ENCODE results near the gene UBAP2. TPM values are rescaled to one million over a fixed set of nuclear protein-coding genes. Genes with fewer than 3 reads are reported as not detected.

UBAP2 gene
- total RNA-seq, 1 experiment from 2014 or later: 33.4 TPM

DNA sequence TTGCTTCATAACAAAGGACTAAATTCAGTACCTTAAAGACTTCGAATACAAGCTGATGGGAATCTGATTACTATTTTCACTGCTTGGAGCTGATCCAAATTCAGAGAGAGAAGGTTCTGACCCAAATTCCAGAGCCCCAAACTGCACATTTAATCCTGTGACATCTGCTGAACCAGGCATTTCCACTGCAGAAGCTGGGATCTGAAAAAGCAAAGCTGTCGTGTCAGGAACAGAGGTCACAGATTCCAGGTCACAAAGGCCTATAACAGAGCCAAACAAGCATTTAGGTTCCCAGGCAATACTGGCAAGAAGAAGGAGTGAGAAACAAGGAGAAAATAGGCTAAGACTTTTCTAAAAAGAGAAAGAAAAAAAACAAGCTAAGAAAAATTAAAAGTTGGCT, 105.3 kb downstream of the UBAP2 start:
- Mint-ChIP-seq H3K4me1 (ENCODE audit: insufficient read depth, unreplicated experiment) (peaks cover 25% of the 10 kb centered on the region), H3K27me3 (ENCODE audit: insufficient read depth, unreplicated experiment) (no peaks in the 10 kb centered on the region), H3K9me3 (ENCODE audit: unreplicated experiment) (no peaks in the 10 kb centered on the region), H3K27ac (ENCODE audit: low read depth, unreplicated experiment) (no peak overlapping the region), H3K4me3 (ENCODE audit: unreplicated experiment) (no peak overlapping the region), H3K36me3 (ENCODE audit: insufficient read depth, unreplicated experiment) (peaks cover 67% of the 10 kb centered on the region)
- ChIA-PET POLR2A (interaction anchor here (1.0 kb wide), 1 partner anchor 10 kb away, joined by 3 read pairs; no protein-coding TSS in a partner anchor), CTCF (interaction anchor here (0.5 to 2.7 kb wide), 4 partner anchors 28 to 394 kb away, joined by 3 to 8 read pairs (median 4); no protein-coding TSS in a partner anchor)
- no TSS peak for BruUV-seq (replicated peaks)
- TF ChIP-seq, protein P1, sequence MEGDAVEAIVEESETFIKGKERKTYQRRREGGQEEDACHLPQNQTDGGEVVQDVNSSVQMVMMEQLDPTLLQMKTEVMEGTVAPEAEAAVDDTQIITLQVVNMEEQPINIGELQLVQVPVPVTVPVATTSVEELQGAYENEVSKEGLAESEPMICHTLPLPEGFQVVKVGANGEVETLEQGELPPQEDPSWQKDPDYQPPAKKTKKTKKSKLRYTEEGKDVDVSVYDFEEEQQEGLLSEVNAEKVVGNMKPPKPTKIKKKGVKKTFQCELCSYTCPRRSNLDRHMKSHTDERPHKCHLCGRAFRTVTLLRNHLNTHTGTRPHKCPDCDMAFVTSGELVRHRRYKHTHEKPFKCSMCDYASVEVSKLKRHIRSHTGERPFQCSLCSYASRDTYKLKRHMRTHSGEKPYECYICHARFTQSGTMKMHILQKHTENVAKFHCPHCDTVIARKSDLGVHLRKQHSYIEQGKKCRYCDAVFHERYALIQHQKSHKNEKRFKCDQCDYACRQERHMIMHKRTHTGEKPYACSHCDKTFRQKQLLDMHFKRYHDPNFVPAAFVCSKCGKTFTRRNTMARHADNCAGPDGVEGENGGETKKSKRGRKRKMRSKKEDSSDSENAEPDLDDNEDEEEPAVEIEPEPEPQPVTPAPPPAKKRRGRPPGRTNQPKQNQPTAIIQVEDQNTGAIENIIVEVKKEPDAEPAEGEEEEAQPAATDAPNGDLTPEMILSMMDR (IDR thresholded peaks at IDR 0.05; ENCODE audit: unreplicated experiment): no peak
- intact Hi-C loops (cut with micrococcal nuclease): no loop called here
- no peak for DNase-seq (ENCODE audit: unreplicated experiment)

DNA sequence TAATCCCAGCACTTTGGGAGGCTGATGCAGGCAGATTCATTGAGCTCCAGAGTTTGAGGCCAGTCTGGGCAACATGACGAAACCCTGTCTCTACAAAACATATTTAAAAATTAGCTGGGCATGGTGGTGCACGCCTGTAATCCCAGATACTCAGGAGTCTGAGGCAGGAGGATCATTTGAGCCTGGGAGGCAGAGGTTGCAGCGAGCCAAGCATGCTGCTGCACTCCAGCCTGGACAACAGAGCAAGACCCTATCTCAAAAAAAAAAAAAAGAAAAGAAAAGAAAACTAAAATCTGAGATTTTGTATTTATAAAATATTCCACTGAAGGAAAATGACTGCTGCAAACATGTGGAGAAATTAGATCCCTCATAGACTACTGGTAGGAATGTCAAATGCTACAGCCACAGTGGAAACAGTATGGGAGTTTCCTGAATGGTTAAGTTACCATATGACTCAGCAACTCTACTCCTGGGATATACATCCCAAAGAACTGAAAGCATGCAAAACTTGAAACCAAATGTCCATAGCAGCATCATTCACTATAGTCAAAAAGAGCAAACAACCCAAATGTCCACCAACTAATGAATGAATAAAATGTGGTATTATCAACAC, 106.1 kb downstream of the UBAP2 start:
- Mint-ChIP-seq H3K4me1 (ENCODE audit: insufficient read depth, unreplicated experiment) (peaks cover 19% of the 10 kb centered on the region), H3K27ac (ENCODE audit: low read depth, unreplicated experiment) (no peak overlapping the region), H3K4me3 (ENCODE audit: unreplicated experiment) (no peak overlapping the region), H3K9me3 (ENCODE audit: unreplicated experiment) (no peaks in the 10 kb centered on the region), H3K27me3 (ENCODE audit: insufficient read depth, unreplicated experiment) (no peaks in the 10 kb centered on the region), H3K36me3 (ENCODE audit: insufficient read depth, unreplicated experiment) (peaks cover 67% of the 10 kb centered on the region)
- peak; percentile 59 for DNase-seq (ENCODE audit: unreplicated experiment)
- CTCF ChIA-PET: interaction anchor here (0.6 to 2.7 kb wide), 4 partner anchors 36 to 956 kb away, joined by 4 to 8 read pairs (median 4); no protein-coding TSS in a partner anchor
- POLR2A ChIA-PET: no interaction called here
- no TSS peak for BruUV-seq (replicated peaks)
- intact Hi-C loops (cut with micrococcal nuclease): no loop called here
- TF ChIP-seq, protein P1 (IDR thresholded peaks at IDR 0.05; ENCODE audit: unreplicated experiment): no peak

DNA sequence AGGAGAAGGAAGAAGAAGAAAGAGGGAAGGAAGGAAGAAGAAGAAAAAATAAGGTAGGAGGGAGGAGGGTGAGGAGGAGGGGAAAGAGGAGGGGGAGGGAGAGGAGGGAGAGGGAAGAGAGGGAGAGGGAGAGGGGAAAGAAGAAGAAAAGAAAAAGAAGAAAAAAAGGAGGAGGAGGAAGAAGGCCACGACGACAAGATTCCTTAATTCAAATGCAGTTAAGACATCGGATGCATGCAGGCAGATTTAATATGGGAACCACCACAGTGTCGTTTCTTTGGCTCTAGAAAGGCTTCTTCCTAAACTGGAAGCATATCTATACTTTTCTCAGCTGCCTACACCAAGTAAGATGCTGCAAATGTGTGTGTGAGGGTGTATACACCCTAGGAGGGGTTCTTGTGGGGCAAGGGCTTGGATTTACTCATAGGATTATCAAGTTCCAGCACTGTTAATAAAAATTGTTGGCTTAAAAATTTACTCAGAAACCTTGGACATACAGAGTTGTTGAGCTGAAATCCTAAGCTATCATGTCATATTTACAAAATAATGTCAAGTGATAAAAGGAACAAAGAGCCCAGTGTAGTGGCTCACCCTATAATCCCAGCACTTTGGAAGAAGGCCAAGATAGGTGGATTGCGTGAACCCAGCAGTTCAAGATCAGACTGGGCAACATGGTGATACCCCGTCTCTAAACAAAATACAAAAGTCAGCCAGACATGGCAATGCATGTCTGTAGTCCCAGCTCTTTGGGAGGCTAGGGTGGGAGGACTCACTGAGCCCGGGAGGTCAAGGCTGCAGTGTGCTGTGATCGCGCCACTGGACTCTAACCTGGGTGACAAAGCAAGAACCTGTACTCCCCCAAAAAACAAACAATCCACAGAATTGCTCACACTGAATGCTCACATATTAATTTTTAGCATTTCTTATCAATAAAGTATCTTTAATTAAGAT, 108.5 kb downstream of the UBAP2 start:
- intact Hi-C loops (cut with micrococcal nuclease): no loop called here
- Mint-ChIP-seq H3K27ac (ENCODE audit: low read depth, unreplicated experiment) (no peak overlapping the region), H3K36me3 (ENCODE audit: insufficient read depth, unreplicated experiment) (peaks cover 78% of the 10 kb centered on the region), H3K4me1 (ENCODE audit: insufficient read depth, unreplicated experiment) (peaks cover 7% of the 10 kb centered on the region), H3K27me3 (ENCODE audit: insufficient read depth, unreplicated experiment) (no peaks in the 10 kb centered on the region), H3K4me3 (ENCODE audit: unreplicated experiment) (no peak overlapping the region), H3K9me3 (ENCODE audit: unreplicated experiment) (no peaks in the 10 kb centered on the region)
- ChIA-PET CTCF (no interaction called here), POLR2A (no interaction called here)
- TF ChIP-seq, protein P1 (IDR thresholded peaks at IDR 0.05; ENCODE audit: unreplicated experiment): no peak
- no TSS peak for BruUV-seq (replicated peaks)
- DNase-seq (ENCODE audit: unreplicated experiment): no peak

All from MCF 10A (cell line).